K562 (cell line): ENCODE measurements around the gene KMT2C. TPM values are rescaled to one million over a fixed set of nuclear protein-coding genes. Genes with fewer than 3 reads are reported as not detected.

Experiments
- ARNT ChIP-seq, 2 experiments: fragments of 450-650 bp; IDR thresholded peaks; 2 replicates each; pipeline ENCODE4 v1.6.1; 2016; ENCODE audit warnings: mild to moderate bottlenecking in 1 of 2
- ATF3 ChIP-seq, 2 experiments: fragments of 450-650 bp in 1 of 2; sonication (generic) in 1 of 2; formaldehyde crosslinking in 1 of 2; IDR thresholded peaks in 1 of 2; conservative IDR thresholded peaks in 1 of 2; 2 replicates each; pipeline versions ENCODE4 v1.6.1 to v1.8.1; 2016 to 2023; ENCODE audit warnings: mild to moderate bottlenecking in 2 of 2, moderate library complexity in 2 of 2, inconsistent platforms in 1 of 2, missing genetic modification reagents in 1 of 2
- CBX5 ChIP-seq: IDR thresholded peaks from 2 replicates; pipeline ENCODE4 v1.6.1; 2014; ENCODE audit warnings: low read depth, borderline replicate concordance
- CTCFL ChIP-seq: IDR thresholded peaks from 2 replicates; pipeline ENCODE4 v1.6.1; 2011; ENCODE audit warnings: borderline replicate concordance, low read depth, mild to moderate bottlenecking, moderate library complexity, low read length; ENCODE audit not compliant: insufficient read depth, poor library complexity, severe bottlenecking
- EP300 ChIP-seq: IDR thresholded peaks from 2 replicates; pipeline ENCODE4 v1.6.1; 2012; ENCODE audit warnings: low read length, improper control_type of control experiment
- HDAC8 ChIP-seq: fragments of 450-650 bp; IDR thresholded peaks from 2 replicates; pipeline ENCODE4 v1.6.1; 2016; ENCODE audit warnings: mild to moderate bottlenecking, missing genetic modification characterization, moderate library complexity, missing compliant biosample characterization
- HDGF ChIP-seq: fragments of 450-650 bp; IDR thresholded peaks from 2 replicates; pipeline ENCODE4 v1.6.1; 2016
- NEUROD1 ChIP-seq: fragments of 150-350 bp; IDR thresholded peaks from 2 replicates; pipeline ENCODE4 v1.6.1; 2014; ENCODE audit warnings: borderline replicate concordance, low read length, low read depth; ENCODE audit not compliant: partially characterized antibody
- NR0B1 ChIP-seq: fragments of 450-650 bp; IDR thresholded peaks from one replicate; pipeline ENCODE4 v1.6.1; 2018; ENCODE audit warnings: mild to moderate bottlenecking, moderate library complexity; ENCODE audit not compliant: partially characterized antibody
- PTRF ChIP-seq: fragments of 450-650 bp; IDR thresholded peaks from 2 replicates; pipeline ENCODE4 v1.6.1; 2016; ENCODE audit warnings: mild to moderate bottlenecking, missing genetic modification characterization, missing compliant biosample characterization
- PURB ChIP-seq: sonication (generic); formaldehyde crosslinking; IDR thresholded peaks from 2 replicates; pipeline ENCODE4 v1.9.0; 2021; ENCODE audit warnings: low read depth, mild to moderate bottlenecking, missing genetic modification reagents
- RBM15 ChIP-seq: fragments of 200-400 bp; formaldehyde crosslinking; IDR thresholded peaks from 2 replicates; pipeline ENCODE4 v1.6.1; 2018; ENCODE audit warnings: mild to moderate bottlenecking, low read length, moderate library complexity; ENCODE audit not compliant: insufficient read depth
- SP1 ChIP-seq: sonication (generic); formaldehyde crosslinking; IDR thresholded peaks from 2 replicates; pipeline ENCODE4 v1.8.1; 2022; ENCODE audit warnings: mild to moderate bottlenecking, missing genetic modification reagents
- STAT5A ChIP-seq: IDR thresholded peaks from 2 replicates; pipeline ENCODE4 v1.6.1; 2012; ENCODE audit warnings: low read length, inconsistent platforms, borderline replicate concordance
- XRCC5 ChIP-seq: fragments of 200-400 bp; formaldehyde crosslinking; IDR thresholded peaks from 2 replicates; pipeline ENCODE4 v1.6.1; 2017; ENCODE audit warnings: low read depth, mild to moderate bottlenecking, low read length
- ZNF212 ChIP-seq: fragments of 450-650 bp; formaldehyde crosslinking; IDR thresholded peaks from 2 replicates; pipeline ENCODE4 v1.4.0; 2020; ENCODE audit warnings: mild to moderate bottlenecking
- polyA plus RNA-seq, 8 experiments: library from polyadenylated mRNA; depleted of rRNA in 4 of 8; stranded (reverse) in 5 of 8; unstranded in 3 of 8; fragments of >200 nt; fragmentation: Nextera tagmentation in 2 of 8; fragmentation: Illumina TruSeq in 1 of 8; extraction: Ambion mirVana in 2 of 8; extraction: Trizol in 1 of 8; gene quantifications; 2 replicates each; pipeline versions ENCODE4 v1.2.1 to v1.2.3, GENCODE V29; 2011 to 2014; ENCODE audit warnings: inconsistent platforms in 1 of 8, missing spikeins in 1 of 8
- total RNA-seq, 7 experiments: library from RNA; depleted of rRNA in 6 of 7; stranded (reverse); fragments of >200 nt in 6 of 7; fragmentation: Illumina TruSeq in 2 of 7; extraction: Trizol in 2 of 7; gene quantifications; 2 replicates each; pipeline versions ENCODE4 v1.2.1 to v1.2.3, GENCODE V29; 2011 to 2021; ENCODE audit warnings: low replicate concordance in 1 of 7
- TF ChIP-seq, protein P1 (sequence below), 2 experiments: IDR thresholded peaks; 2 replicates each; pipeline ENCODE4 v1.6.1; 2012; ENCODE audit warnings: improper control_type of control experiment in 2 of 2, low read depth in 2 of 2, low read length in 2 of 2, borderline replicate concordance in 1 of 2
- TF ChIP-seq, protein P2 (sequence below): fragments of 250-450 bp; sonication (Bioruptor Pico); IDR thresholded peaks from 2 replicates; pipeline ENCODE4 v1.5.0; 2022; ENCODE audit warnings: mild to moderate bottlenecking

KMT2C gene
- total and polyA plus RNA-seq, 9 of the 15 experiments (the other 6 are each of a cell fraction or from before 2014, with no cell fraction given), result 4.9 to 67.8 (median 27.1) TPM

DNA sequence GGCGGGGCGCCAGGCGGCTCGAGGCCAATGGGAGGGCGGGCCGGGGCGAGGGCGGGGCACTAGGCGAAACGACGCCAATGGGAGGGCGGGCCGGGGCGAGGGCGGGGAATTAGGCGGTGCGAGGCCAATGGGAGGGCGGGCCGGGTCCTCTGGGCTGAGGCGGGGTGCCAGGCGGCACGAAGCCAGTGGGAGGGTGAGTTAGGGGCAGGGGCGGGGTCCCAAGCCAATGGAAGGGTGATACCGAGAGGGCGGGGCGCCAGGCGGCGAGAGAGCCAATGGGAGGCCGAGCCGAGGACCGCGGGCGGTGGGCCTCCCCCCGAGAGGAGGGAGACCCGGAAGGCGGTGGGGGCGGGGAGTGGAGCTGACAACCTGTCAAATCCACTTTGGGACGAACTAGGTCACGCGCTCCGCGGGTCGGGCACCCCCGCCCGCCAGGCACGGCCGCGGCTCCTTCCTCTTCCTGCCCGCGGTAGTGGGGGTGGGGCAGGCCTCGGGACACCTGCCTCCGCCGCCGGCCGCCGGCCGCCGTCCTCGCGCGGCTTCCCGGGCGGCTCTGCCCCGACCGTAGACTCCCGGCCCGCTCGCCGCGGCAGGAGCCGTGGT lies 28.0 kb upstream of the KMT2C start (continued):
- TF ChIP-seq XRCC5, result no peak
- TF ChIP-seq RBM15, result no peak
- TF ChIP-seq, protein P1, sequence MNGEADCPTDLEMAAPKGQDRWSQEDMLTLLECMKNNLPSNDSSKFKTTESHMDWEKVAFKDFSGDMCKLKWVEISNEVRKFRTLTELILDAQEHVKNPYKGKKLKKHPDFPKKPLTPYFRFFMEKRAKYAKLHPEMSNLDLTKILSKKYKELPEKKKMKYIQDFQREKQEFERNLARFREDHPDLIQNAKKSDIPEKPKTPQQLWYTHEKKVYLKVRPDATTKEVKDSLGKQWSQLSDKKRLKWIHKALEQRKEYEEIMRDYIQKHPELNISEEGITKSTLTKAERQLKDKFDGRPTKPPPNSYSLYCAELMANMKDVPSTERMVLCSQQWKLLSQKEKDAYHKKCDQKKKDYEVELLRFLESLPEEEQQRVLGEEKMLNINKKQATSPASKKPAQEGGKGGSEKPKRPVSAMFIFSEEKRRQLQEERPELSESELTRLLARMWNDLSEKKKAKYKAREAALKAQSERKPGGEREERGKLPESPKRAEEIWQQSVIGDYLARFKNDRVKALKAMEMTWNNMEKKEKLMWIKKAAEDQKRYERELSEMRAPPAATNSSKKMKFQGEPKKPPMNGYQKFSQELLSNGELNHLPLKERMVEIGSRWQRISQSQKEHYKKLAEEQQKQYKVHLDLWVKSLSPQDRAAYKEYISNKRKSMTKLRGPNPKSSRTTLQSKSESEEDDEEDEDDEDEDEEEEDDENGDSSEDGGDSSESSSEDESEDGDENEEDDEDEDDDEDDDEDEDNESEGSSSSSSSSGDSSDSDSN (IDR thresholded peaks at IDR 0.05; ENCODE audit: borderline replicate concordance in 1 of 2, low read depth in 2 of 2, low read length in 2 of 2), result peak in 1 of 2 experiments; percentile 92; a peak in 1 of 4 replicates
- TF ChIP-seq EP300, result peak; percentile 74
- TF ChIP-seq SP1, result peak; percentile 93
- no peak for TF ChIP-seq CBX5
- TF ChIP-seq HDAC8 (tag), result no peak
- no peak for TF ChIP-seq ATF3 (IDR thresholded peaks at IDR 0.05)
- TF ChIP-seq ATF3 (CRISPR knock-in tag; conservative IDR thresholded peaks at IDR 0.05), result no peak
- TF ChIP-seq, protein P2, sequence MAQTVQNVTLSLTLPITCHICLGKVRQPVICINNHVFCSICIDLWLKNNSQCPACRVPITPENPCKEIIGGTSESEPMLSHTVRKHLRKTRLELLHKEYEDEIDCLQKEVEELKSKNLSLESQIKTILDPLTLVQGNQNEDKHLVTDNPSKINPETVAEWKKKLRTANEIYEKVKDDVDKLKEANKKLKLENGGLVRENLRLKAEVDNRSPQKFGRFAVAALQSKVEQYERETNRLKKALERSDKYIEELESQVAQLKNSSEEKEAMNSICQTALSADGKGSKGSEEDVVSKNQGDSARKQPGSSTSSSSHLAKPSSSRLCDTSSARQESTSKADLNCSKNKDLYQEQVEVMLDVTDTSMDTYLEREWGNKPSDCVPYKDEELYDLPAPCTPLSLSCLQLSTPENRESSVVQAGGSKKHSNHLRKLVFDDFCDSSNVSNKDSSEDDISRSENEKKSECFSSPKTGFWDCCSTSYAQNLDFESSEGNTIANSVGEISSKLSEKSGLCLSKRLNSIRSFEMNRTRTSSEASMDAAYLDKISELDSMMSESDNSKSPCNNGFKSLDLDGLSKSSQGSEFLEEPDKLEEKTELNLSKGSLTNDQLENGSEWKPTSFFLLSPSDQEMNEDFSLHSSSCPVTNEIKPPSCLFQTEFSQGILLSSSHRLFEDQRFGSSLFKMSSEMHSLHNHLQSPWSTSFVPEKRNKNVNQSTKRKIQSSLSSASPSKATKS (CRISPR knock-in tag), result no peak
- no peak for TF ChIP-seq PURB
- no peak for TF ChIP-seq NR0B1
- TF ChIP-seq ARNT (IDR thresholded peaks at IDR 0.05), result no peak
- no peak for TF ChIP-seq PTRF (tag)
- peak; percentile 89; the same call in 1 of the 2 replicates for TF ChIP-seq ZNF212 (CRISPR knock-in tag)
- no peak for TF ChIP-seq CTCFL
- peak; percentile 74 for TF ChIP-seq NEUROD1
- no peak for TF ChIP-seq HDGF
- 0 out of 2 replicates have a peak, but pooled peaks have one; percentile 4 for TF ChIP-seq STAT5A
